CD4-positive, alpha-beta T cell treated with Interleukin-12 subunit alpha and Interleukin-12 subunit beta, for 1 hour (primary cell): ENCODE data around the gene KRTAP1-3.
"Not testable (repeated sequence)": the region's sequence is repeated elsewhere in the genome, so short reads cannot be mapped to it uniquely, and the experiment has no call there.

Experiments
- DNase-seq: peaks from one replicate; pipeline ENCODE4 v3.0.0-alpha.2; 2020

KRTAP1-3 gene

DNA sequence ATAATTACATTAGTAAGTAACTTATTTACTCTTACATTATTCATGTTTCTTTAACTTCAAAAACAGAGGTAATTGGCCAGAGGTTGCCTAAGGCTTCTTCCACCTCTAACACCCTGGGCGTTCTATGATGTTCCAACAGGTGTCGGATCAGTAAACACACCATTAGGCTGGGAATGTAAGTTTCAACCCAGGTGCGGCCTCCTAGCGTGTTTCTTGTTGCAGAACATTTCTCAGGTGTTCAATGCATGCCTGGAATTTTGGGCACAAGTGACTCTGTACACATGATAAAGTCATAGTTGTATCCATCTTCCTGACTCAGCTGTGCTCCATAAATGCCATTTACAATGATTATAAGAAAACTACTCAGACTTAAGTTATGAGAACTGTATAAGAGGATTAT, 19.4 kb upstream of the KRTAP1-3 start:
- no peak for DNase-seq

DNA sequence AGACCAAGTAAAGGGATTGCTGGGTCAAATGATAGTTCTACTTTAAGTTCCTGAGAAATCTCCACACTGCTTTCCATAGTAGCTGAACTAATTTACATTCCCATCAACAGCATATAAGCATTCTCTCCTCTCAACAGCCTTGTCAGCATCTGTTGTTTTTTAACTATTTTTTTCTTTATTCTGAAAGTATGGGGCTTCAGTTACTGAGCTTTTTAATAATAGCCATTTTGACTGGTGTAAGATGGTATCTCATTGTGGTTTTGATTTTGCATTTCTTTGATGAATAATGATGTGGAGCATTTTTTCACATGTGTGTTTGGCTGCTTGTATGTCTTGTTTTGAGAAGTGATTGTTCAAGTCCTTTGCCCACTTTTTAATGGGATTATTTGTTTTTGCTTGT, 17.9 kb upstream of the KRTAP1-3 start:
- no peak for DNase-seq

DNA sequence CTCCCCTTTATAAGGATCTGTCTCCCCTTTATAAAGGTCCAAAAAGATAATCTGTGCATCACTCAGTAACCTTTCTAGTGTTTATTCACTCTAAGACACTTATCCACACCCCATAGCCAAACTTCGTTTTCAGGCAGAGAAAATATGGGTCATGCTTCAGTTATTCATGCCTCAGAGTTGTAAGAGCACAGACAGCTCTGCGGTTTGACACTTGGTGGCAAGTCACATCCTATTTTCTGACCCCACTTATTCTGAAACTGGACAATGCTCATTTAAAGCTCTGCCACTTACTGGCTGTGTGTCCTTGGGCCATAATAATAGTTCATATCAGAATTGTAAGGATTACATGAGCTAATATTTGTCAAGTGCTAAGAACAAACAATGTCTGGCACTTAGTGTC, 14.4 kb upstream of the KRTAP1-3 start:
- no peak for DNase-seq

DNA sequence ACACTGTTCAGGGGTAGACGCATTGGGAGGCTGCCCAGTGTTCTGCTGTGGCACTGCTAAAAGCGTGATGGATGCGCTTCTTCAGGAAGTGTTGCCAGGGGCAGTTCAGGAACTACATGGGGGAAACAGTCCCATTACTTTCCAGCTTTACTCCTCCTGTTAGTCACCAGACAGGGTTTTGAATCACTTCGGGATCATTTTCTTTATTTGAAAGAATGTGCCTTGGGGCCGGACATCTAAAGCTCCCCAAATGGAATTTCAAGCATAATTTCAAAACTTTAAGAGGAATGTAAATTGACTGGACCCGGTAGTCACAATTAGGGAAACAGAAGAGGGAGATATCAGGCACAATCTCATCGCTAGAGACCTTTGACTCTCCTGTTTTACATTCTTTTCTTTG, 13.8 kb upstream of the KRTAP1-3 start:
- no peak for DNase-seq

DNA sequence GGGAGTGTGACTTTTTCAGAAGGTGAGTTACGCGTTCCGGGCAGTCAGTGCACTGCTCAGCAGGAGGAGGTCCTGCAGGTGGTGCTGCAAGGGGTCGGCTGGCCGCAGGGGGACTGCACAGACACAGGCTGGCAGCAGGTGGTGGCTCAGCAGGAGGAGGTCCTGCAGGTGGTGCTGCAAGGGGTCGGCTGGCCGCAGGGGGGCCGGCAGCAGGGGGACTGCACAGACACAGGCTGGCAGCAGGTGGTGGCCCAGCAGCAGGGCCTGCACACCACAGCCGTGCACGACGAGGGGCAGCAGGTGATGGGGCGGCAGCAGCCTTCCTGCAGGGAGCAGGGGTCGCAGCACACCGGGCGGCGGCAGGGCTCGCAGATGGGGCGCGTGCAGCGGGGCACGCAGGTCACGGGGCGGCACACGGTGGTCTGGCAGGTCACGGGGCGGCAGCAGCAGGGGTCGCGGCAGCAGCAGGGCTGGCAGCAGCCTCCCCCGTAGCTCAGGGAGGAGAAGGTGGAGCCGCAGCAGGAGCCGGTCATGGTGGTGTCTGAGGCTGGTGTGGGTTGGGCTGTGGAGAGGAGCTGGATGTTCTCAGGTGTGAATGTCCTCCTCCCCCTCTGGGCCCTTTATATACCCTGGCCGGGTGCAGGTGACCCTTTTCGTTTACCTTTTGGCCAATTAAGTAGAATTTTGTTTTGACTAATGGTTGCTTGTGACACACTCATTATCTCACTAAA, 12.2 kb upstream of the KRTAP1-3 start, which contains the start of gene KRTAP2-1:
Gene KRTAP2-1, minus strand, starts transcription at position 582 of the 731 bp plus-strand sequence. Its CDS starts 49 bp downstream, at position 533.
- DNase-seq, result not testable (repeated sequence)

DNA sequence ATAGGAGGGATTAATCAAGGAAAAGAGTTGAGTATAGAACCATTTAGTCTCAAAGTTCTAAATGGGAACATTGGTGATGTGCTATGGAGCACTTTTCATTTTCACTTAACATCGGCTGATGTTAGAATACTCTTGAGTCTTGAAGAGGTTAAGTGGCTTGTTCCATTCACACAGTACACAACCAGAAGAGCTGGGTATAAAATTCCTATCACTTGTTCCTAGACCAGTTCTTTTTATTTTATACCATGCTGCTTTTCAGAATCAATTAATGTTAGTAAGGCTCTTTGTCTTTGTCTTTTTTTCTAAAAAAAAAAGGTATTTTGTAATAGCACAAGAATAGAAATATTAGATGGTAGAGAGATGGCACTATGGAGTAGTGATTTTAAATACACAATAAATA, 8.3 kb upstream of the KRTAP1-3 start:
- DNase-seq, result no peak

DNA sequence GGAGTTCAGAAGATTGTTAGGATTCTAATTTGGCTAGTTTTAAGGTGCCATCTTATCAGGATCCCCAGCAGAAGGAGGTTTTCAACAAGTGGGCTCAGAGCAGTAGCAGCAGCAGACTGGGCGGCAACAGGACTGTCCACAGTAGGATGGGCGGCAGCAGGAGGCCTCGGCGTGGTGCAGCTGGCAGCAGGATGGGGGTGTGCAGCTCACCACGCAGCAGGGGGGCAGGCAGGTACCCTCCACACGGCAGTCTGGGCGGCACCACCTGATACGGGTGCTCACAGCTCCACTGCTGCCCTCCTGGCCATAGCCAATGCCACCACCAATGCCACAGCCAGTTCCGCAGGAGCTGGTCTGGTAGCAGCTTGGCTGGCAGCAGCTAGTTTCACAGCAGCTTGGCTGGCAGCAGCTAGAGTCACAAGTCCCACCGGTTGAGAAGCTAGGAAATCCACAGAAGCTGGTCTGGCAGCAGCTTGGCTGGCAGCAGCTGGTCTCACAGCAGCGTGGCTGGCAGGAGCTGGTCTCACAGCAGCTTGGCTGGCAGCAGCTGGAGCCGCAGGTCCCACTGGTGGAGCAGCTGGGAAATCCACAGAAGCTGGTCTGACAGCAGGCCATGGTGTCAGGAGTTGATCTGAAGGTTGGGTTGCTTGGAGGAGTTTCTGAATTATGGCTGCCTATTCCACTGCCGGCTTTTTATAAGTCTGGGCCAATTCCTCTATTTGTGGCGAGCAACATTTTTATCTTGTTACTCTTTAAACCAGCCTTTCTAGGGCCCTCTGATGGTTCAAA, 6.3 kb upstream of the KRTAP1-3 start, which contains the start of gene KRTAP1-1:
Gene KRTAP1-1, minus strand, starts transcription at position 668 of the 789 bp plus-strand sequence. Its CDS starts 53 bp downstream, at position 615.
- not testable (repeated sequence) for DNase-seq

DNA sequence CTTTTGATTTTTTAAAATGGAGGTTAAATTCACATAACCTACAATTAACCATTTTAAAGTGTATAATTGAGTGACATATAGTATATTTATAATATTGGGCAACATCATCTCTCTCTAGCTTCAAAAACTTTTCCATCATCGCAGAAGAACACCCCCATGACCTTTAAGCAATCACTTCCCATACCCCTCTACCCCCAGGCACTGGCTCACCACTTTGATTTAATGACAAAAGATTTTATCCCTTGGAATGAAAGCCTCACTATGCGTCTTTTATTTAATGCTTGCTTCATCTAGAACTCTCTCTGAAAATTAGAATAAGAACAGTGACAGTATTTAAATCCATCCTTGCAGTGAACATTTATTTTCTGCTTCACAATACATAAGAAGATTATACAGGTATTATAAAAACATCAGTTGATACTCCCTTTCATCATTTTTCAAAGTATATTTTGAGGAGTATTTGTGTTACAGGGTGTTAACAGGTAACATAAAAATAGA, 3.2 kb upstream of the KRTAP1-3 start:
- no peak for DNase-seq

DNA sequence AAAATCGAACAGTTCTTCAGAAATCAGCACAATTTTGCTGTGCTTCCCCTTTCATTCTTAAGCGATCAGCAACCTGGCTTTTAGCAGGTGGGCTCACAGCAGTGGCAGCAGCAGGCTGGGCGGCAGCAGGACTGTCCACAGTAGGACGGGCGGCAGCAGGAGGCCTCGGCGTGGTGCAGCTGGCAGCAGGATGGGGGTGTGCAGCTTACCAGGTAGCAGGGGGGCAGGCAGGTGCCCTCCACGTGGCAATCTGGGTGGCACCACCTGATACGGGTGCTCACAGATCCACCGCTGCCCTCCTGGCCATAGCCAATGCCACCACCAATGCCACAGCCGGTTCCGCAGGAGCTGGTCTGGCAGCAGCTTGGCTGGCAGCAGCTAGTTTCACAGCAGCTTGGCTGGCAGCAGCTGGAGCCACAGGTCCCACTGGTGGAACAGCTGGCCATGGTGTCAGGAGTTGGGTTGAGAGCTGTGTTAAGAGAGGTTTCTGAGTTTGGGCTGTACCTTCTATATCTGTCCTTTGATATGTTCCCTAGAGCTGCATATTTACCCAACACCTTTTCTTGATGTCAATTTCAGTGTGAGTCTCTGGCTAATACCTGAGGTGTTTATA, 4.9 kb downstream of the KRTAP1-3 start, which contains the start of gene KRTAP1-4:
Gene KRTAP1-4, minus strand, starts transcription at position 563 of the 613 bp plus-strand sequence. Its CDS starts 117 bp downstream, at position 446.
- no peak for DNase-seq

DNA sequence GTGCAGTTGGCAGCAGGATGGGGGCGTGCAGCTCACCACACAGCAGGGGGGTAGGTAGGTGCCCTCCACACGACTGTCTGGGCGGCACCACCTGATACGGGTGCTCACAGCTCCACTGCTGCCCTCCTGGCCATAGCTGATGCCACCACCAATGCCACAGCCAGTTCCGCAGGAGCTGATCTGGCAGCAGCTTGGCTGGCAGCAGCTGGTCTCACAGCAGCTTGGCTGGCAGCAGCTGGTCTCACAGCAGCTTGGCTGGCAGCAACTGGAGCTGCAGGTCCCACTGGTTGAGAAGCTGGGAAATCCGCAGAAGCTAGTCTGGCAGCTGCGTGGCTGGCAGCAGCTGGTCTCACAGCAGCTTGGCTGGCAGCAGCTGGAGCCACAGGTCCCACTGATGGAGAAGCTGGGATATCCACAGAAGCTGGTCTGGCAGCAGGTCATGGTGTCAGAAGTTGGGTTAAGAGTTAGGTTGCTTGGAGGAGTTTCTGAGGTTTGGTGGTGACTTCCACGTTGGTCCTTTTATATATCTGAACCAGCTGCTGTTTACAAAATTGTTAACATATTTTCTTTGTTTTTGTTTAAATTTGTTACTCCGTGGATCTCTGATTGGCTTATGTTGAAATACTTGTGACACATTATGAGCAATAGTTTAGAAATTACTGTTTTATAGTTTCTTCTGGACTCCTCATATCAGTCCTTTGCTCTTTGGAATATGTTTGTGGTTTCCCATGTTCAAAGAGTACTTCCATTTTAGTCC, 7.8 kb downstream of the KRTAP1-3 start, which contains the start of gene KRTAP1-5:
Gene KRTAP1-5, minus strand, starts transcription at position 494 of the 757 bp plus-strand sequence. Its CDS starts 53 bp downstream, at position 441.
- DNase-seq, result no peak

DNA sequence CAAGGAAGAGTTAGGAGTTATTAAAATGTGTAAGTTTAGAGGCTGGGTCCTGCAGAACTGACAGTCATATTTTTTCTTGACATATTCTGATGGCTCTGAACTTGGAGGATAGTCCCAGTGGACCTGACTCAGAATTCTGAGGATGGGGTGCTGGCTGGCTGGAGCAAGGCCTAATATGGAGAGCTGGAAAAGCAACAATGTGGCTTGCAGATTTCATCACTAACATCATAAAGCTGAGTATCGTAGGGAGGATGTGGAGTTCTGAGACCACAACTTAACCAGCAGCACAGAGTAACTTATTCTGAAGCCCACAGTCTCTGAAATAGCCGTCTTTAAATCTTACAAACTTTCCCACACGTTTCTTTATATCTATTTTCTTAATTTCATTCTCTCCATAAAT, 10.0 kb downstream of the KRTAP1-3 start:
- no peak for DNase-seq

DNA sequence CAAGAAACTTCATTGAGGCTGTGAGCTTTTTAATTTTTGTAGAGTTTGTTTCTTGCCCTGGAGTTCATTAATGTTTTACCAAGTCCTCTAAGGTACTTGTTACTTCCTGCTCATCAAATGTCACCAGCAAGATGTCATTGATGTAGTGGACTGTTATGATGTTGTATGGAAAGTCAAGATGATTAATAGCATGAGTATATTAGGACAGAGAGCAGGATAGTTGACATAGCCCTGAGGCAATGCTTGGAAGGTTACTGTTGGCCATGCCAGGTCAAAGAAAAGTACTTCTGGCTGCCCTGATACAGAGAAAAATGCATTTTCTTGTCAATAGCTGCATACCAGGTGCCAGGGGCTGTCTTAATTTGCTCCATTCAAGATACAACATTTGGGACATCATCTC, 14.3 kb downstream of the KRTAP1-3 start:
- DNase-seq, result no peak

DNA sequence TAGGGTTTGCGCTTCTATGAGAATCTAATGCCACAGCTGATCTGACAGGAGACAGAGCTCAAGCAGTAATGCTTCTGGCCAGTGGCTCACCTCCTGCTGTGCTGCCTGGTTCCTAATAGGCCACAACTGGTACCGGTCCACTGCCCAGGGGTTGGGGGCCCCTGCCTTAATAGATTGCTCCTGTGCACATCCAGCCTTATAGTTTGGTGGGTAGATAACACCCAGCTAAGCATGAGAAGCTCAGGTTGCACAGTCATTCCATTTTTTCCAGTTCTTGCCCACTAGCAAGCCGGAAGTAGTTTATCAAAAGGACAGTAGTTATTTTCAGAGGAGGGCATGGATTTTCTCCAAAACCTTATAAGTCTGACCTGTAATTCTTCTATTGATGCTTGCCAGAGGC, 15.3 kb downstream of the KRTAP1-3 start:
- no peak for DNase-seq

DNA sequence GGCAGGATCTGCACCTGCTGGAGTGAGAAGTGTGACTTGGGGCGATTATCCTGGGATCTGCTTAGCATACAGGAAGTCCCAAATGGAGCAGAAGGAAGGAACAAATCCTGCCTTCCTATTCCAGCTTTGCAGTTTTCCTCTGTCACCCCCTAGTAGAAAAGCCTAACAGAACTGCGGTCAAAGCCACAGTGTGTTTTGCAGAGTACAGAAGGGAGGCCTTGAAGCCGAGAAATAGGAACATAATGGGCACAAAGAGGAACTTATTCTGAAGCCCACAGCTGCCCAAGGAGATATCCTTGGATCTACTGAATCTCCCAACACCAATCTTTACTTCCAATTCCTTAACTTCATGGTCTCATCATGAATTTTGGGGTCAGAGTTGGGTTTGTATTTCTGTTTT, 16.1 kb downstream of the KRTAP1-3 start:
- no peak for DNase-seq

DNA sequence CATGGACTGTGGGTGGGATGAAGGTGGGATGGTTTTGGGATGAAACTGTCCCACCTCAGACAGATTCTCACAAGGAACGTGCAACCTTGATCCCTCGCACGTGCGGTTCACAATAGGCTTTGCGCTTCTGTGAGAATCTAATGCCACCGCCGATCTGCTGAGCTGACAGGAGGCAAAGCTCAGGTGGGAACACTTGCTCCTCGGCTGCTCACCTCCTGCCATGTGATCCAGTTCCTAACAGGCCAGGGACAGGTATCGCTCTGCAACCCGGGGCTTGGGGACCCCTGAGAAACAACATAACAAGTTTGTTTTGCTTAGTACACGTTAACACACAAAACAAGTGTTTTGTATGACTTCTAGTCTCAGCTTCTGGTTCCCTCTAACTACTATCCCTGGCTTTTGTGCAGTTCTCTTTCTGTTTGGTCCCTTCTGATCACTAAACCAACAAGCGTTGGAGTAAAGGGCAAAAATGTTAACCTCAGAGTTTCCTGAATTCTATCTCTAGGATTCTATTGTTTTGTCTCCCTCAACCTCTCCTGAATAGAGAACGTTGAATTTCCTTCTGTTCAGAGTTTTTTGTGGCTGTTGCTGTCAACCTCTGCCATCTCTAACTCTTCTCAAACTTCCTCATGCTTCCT, 18.0 kb downstream of the KRTAP1-3 start:
- no peak for DNase-seq

DNA sequence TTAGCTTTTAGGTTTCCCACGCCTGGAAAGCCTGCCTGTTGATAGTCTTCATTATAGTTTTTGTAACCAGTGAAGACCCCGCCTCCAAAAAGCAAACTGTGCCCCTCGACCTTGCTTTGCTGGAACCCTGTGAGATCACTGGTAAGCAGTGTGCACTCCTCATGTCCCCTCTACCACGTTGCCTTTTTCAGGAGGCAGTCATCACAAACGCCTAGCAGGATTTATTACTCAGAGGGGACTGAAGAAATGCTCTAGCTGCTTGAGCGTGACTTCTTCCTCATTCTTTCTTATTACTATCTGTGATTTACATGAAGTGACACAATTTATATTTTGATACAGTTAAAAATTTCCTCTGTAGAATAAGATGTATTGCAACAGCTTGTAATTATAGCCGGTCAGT, 19.2 kb downstream of the KRTAP1-3 start:
- DNase-seq, result no peak

DNA sequence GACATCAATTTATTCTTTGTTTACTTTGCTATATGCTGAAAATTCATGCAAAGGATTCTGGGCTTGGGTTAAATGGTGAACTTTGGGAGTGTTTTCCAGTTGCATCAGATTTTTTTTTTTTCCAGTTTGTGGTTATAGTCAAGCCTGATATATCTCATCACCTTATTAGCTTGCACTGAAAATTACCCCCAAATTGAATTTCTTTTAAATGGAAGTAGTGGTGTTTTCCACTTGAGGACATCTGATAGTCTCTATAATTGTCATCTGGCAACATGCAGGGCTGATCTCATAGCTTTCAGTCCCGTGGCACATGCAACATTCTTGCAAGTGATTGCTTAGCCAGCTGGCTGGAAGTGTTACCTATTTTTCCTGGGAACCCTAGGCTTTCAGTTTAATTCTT, 21.1 kb downstream of the KRTAP1-3 start:
- DNase-seq, result no peak

DNA sequence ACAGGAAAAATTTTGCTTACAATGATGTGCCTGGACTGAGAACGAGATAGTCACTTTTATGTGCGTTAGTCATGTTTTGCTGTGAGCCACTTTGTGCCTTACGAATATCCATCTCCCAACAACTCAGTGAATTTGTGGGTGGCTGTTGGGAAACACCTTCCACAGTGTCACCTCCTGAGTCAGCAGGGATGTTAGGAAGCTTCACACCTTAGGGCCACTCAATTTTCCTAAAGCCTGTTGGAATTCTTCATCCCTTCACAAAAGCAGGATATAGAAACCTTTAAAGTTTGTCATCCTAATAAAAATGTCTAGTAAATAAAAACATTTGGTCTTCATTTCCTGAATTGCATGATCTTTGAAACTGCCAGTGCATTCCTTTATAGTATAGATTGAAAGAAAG, 21.5 kb downstream of the KRTAP1-3 start:
- DNase-seq, result no peak

DNA sequence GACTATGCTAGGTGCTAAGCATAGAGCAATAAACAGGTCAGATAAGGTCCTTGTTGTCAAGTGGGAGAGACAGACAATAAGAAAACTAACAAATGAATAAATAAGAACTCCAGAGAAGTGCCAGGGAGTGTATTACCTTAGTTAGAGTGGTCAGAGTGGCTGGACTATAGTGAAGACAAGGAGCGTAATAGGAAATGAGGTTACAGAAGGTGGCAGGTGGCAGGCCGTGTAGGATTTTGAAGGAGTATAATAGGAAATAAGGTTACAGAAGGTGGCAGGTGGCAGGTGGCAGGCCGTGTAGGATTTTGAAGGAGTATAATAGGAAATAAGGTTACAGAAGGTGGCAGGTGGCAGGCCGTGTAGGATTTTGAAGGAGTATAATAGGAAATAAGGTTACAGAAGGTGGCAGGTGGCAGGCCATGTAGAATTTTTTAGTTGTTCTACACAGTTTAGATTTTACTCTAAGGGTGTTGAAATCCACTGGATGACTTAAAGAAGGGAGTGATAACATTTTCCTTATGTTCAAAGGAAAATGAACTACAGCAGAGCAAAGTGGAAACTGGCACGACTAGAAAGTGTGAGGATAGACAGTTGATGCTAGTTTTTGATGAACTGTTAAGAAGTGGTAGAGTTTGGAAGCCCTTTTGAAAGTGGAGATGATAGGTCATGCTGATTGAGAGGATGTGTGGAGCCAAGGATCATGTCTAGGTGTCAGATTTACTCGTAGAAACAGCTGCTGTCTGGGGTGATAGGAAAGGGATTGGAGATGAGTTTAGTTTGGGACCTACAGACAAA, 22.2 kb downstream of the KRTAP1-3 start:
- no peak for DNase-seq

DNA sequence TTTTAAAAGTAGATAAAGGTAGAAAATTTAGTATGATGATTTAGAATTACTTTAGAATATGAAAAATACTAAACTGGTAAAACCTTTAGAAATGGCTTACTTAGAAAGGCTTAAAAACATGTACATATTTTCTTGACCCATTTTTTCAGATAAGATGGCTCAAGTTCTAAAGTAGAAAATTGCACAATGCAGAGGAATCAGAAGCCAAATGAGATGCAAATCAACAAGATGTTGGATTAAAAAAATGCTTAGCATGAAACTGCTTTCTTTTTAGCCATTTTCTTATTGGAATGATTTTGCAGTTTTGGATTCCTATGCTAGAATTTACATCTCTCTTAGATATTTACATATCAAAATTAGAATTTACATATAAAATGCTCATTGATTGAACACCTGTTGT, 24.2 kb downstream of the KRTAP1-3 start:
- DNase-seq, result no peak

DNA sequence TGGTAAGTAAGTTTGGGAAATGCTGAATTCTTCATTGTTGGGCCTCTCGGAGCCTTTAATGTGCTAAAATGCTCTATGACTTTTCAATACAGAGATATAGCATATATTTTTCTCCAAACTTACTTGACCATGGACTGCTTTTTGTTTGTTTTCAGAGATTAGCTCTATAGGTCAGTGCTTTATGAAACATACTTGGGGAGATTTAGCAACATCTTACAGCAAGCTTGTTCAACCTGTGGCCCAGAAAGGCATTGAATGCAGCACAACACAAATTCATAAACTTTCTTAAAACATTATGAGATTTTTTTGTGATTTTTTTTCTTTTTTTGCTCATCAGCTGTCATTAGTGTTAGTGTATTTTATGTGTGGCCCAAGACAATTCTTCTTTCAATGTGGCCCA, 24.7 kb downstream of the KRTAP1-3 start:
- DNase-seq, result no peak
